Mucosa of descending colon (tissue), 3 donors: Measurements from ENCODE around the gene DCC. TPM values are rescaled to one million over a fixed set of nuclear protein-coding genes. Genes with fewer than 3 reads are reported as not detected.

ENCODE experiments used
- ATAC-seq: fragments of 200-7000 bp; cut with Tn5 transposase; one replicate; pipeline ENCODE4 v1.9.1; 2020; ENCODE audit warnings: mild to moderate bottlenecking, moderate library complexity
- DNase-seq, 3 donors: peaks; one replicate each; pipeline ENCODE4 v3.0.0-alpha.2; 2020
- H3K36me3 ChIP-seq: fragments of 200-600 bp; one replicate; pipeline ENCODE4 v1.8.0; 2021; ENCODE audit warnings: low read depth, mild to moderate bottlenecking
- H3K4me1 ChIP-seq: fragments of 200-600 bp; one replicate; pipeline ENCODE4 v1.8.0; 2021; ENCODE audit warnings: low read depth, mild to moderate bottlenecking
- H3K4me3 ChIP-seq: fragments of 200-600 bp; one replicate; pipeline ENCODE4 v1.8.0; 2021; ENCODE audit warnings: mild to moderate bottlenecking
- H3K9me3 ChIP-seq: fragments of 200-600 bp; one replicate; pipeline ENCODE4 v1.8.0; 2021; ENCODE audit warnings: mild to moderate bottlenecking
- intact Hi-C, 2 donors: fragments of 100-400 bp; cut with DNase I in 1 of 2; cut with micrococcal nuclease in 1 of 2; formaldehyde crosslinking; loops; one replicate each; pipeline versions ENCODE4 v1.11.0 to v1.11.1; 2022; cut with DNase I, micrococcal nuclease
- microRNA-seq: library from miRNA; unstranded; fragments of <30 nt; microRNA quantifications from one replicate; pipeline ENCODE4, GENCODE V29; 2019
- total RNA-seq, 3 donors: library from RNA; stranded (reverse); fragmentation: NEBNext Ultra II Directional in 2 of 3; extraction: Animal tissue kit (Norgen Biotek cat#: 25700) in 2 of 3; gene quantifications; one replicate each; pipeline versions ENCODE4 v1.2.1 to v1.2.4, GENCODE V29; 2021 to 2023
- TF ChIP-seq, protein P1 (sequence below): fragments of 200-600 bp; IDR thresholded peaks from one replicate; pipeline ENCODE4 v1.8.0; 2022; ENCODE audit warnings: antibody characterized with exemption, mild to moderate bottlenecking
- donor health status: DM: no; HTN: no; CAD: no; lungs with moderate emphysema.
- donor health status: DM: no; HTN: no; CAD: no.
- donor health status: DM: no; HTN: yes; CAD: no.

Gene DCC
- total RNA-seq, 3 donors from 2014 or later: 0.26 to 1.3 (median 0.34) TPM

GRCh38 chr18:53566626-53567025 lies 1226.6 kb downstream of the DCC start:
- DNase-seq: no peak
- Histone ChIP-seq H3K9me3 (no peaks in the 10 kb centered on the region), H3K4me1 (no peaks in the 10 kb centered on the region), H3K4me3 (no peak overlapping the region), H3K36me3 (no peaks in the 10 kb centered on the region)
- no peak for ATAC-seq
- intact Hi-C loops: no loop called here
- TF ChIP-seq, protein P1, sequence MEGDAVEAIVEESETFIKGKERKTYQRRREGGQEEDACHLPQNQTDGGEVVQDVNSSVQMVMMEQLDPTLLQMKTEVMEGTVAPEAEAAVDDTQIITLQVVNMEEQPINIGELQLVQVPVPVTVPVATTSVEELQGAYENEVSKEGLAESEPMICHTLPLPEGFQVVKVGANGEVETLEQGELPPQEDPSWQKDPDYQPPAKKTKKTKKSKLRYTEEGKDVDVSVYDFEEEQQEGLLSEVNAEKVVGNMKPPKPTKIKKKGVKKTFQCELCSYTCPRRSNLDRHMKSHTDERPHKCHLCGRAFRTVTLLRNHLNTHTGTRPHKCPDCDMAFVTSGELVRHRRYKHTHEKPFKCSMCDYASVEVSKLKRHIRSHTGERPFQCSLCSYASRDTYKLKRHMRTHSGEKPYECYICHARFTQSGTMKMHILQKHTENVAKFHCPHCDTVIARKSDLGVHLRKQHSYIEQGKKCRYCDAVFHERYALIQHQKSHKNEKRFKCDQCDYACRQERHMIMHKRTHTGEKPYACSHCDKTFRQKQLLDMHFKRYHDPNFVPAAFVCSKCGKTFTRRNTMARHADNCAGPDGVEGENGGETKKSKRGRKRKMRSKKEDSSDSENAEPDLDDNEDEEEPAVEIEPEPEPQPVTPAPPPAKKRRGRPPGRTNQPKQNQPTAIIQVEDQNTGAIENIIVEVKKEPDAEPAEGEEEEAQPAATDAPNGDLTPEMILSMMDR: no peak

DNA sequence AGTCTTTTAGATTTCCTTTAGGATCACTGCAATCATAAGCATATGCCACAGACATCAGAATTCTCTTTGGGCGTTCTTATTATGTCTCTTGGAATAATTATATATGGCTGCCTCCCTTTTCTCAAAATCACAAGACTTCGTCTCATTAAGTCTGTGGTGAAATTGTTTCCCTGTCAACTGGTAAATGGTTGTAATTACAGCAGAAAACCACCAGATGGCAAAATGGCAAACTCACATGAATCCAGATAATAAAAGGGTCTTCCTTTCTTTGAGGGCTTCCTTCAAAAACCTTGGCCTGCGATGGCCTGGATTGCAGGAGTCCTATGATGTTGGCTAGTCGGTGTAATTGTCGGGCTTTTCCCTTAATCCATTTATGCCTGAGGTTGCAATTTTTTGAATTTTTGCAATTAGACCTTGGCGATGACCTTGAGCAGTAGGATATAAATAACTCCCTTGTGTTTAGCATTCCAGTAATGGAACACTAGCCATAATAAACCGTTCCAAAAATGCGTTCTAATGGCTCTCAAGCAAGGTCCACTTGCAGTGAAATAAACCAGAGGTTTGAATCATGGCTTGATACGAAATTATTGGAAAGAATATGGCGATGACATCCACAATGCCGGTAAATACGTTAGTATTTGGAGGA lies 1228.1 kb downstream of the DCC start:
- Histone ChIP-seq H3K4me1 (no peaks in the 10 kb centered on the region), H3K4me3 (no peak overlapping the region), H3K9me3 (no peaks in the 10 kb centered on the region), H3K36me3 (no peaks in the 10 kb centered on the region)
- intact Hi-C loops: no loop called here
- ATAC-seq: no peak
- TF ChIP-seq, protein P1: peak; percentile 43
- DNase-seq: peak in 1 of 3 donors; percentile 9

Small RNA genes within 50 kb of the gene (microRNA-seq; reads per million reads assigned to microRNA genes)
- gene MIR4528: not detected
